Stimulated activated CD8-positive, alpha-beta memory T cell treated with anti-CD3 and anti-CD28 coated beads, Interleukin-15, amount 100 ng/mL, for 24 hours (primary cell): ENCODE measurements around the gene GALNT6.

Source experiments
- DNase-seq: peaks from one replicate; pipeline ENCODE4 v3.0.0-alpha.2; 2020; ENCODE audit warnings: low read depth

The GALNT6 gene

GRCh38 chr12:51381226-51382079, 9.8 kb downstream of the GALNT6 start:
- no peak for DNase-seq

- DNase-seq: no peak
Measured at GRCh38 chr12:51379571-51379970, 11.6 kb downstream of the GALNT6 start.

GRCh38 chr12:51378749-51379148, 12.5 kb downstream of the GALNT6 start:
- DNase-seq: no peak

- no peak for DNase-seq
Measured at GRCh38 chr12:51377099-51377984, 13.9 kb downstream of the GALNT6 start.

- no peak for DNase-seq
Measured at GRCh38 chr12:51374856-51375255, 16.4 kb downstream of the GALNT6 start.

GRCh38 chr12:51374361-51374760, 16.8 kb downstream of the GALNT6 start:
- DNase-seq: no peak

- DNase-seq: no peak
Measured at GRCh38 chr12:51373187-51373586, 18.0 kb downstream of the GALNT6 start.

- no peak for DNase-seq
Measured at GRCh38 chr12:51372021-51372420, 19.2 kb downstream of the GALNT6 start.

- DNase-seq: no peak
Measured at GRCh38 chr12:51371295-51371953, 19.8 kb downstream of the GALNT6 start.

- DNase-seq: no peak
Measured at GRCh38 chr12:51370667-51371066, 20.5 kb downstream of the GALNT6 start.

GRCh38 chr12:51369581-51369980, 21.6 kb downstream of the GALNT6 start:
- no peak for DNase-seq

- peak; percentile 48 for DNase-seq
Measured at GRCh38 chr12:51368640-51369517, 22.3 kb downstream of the GALNT6 start.

- DNase-seq: no peak
Measured at GRCh38 chr12:51365276-51365675, 25.9 kb downstream of the GALNT6 start.

- no peak for DNase-seq
Measured at GRCh38 chr12:51364001-51364400, 27.2 kb downstream of the GALNT6 start.

GRCh38 chr12:51362747-51363342, 28.4 kb downstream of the GALNT6 start:
- DNase-seq: no peak

GRCh38 chr12:51362307-51362706, 28.9 kb downstream of the GALNT6 start:
- DNase-seq: no peak

- DNase-seq: no peak
Measured at GRCh38 chr12:51361161-51362016, 29.8 kb downstream of the GALNT6 start.

GRCh38 chr12:51360315-51360714, 30.9 kb downstream of the GALNT6 start:
- DNase-seq: no peak

GRCh38 chr12:51359851-51360250, 31.4 kb downstream of the GALNT6 start:
- DNase-seq: no peak

- DNase-seq: no peak
Measured at GRCh38 chr12:51358496-51358895, 32.7 kb downstream of the GALNT6 start.
